ENCODE data around the gene EPS15.

- TF ChIP-seq, protein P1, sequence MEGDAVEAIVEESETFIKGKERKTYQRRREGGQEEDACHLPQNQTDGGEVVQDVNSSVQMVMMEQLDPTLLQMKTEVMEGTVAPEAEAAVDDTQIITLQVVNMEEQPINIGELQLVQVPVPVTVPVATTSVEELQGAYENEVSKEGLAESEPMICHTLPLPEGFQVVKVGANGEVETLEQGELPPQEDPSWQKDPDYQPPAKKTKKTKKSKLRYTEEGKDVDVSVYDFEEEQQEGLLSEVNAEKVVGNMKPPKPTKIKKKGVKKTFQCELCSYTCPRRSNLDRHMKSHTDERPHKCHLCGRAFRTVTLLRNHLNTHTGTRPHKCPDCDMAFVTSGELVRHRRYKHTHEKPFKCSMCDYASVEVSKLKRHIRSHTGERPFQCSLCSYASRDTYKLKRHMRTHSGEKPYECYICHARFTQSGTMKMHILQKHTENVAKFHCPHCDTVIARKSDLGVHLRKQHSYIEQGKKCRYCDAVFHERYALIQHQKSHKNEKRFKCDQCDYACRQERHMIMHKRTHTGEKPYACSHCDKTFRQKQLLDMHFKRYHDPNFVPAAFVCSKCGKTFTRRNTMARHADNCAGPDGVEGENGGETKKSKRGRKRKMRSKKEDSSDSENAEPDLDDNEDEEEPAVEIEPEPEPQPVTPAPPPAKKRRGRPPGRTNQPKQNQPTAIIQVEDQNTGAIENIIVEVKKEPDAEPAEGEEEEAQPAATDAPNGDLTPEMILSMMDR (conservative IDR thresholded peaks at IDR 0.05; ENCODE audit: low read length): no peak
- TF ChIP-seq EZH2phosphoT487 (IDR thresholded peaks at IDR 0.05; ENCODE audit: borderline replicate concordance): no peak
These were observed 40.4 kb upstream of the EPS15 start for GRCh38 chr1:51559501-51559900.

Measured in Loucy (cell line).